ENCODE measurements around the gene TBX5. TPM values are rescaled to one million over a fixed set of nuclear protein-coding genes. Genes with fewer than 3 reads are reported as not detected.

Gene TBX5
- total RNA-seq, 4 donors from 2014 or later: not detected

GRCh38 chr12:114400361-114400811 is 5.6 kb downstream of the TBX5 start:
- ATAC-seq (ENCODE audit: low FRiP score) (no peak), DNase-seq (ENCODE audit: low spot score) (no peak)
- TF ChIP-seq CTCF (IDR thresholded peaks at IDR 0.05): no peak

GRCh38 chr12:114399664-114400211 is 6.2 kb downstream of the TBX5 start:
- no peak for ATAC-seq (ENCODE audit: low FRiP score)
- no peak for DNase-seq (ENCODE audit: low spot score)
- no peak for TF ChIP-seq CTCF (IDR thresholded peaks at IDR 0.05)

GRCh38 chr12:114397978-114398881 is 7.7 kb downstream of the TBX5 start:
- ATAC-seq (ENCODE audit: low FRiP score) (no peak), DNase-seq (ENCODE audit: low spot score) (no peak)
- no peak for TF ChIP-seq CTCF (IDR thresholded peaks at IDR 0.05)

- TF ChIP-seq CTCF (IDR thresholded peaks at IDR 0.05): no peak
- ATAC-seq (ENCODE audit: low FRiP score) (no peak), DNase-seq (ENCODE audit: low spot score) (no peak)
Observed at GRCh38 chr12:114396869-114397719, 8.8 kb downstream of the TBX5 start.

GRCh38 chr12:114396153-114396868 is 9.6 kb downstream of the TBX5 start:
- no peak for ATAC-seq (ENCODE audit: low FRiP score)
- no peak for TF ChIP-seq CTCF (IDR thresholded peaks at IDR 0.05)
- no peak for DNase-seq (ENCODE audit: low spot score)

GRCh38 chr12:114395755-114396152 is 10.2 kb downstream of the TBX5 start:
- ATAC-seq (ENCODE audit: low FRiP score): no peak
- no peak for TF ChIP-seq CTCF (IDR thresholded peaks at IDR 0.05)
- DNase-seq (ENCODE audit: low spot score): no peak
